Liver (tissue), 9 donors: Measurements from ENCODE around the gene PAX6. TPM values are rescaled to one million over a fixed set of nuclear protein-coding genes. Genes with fewer than 3 reads are reported as not detected.

Experiments used
- DNase-seq: peaks from one replicate; pipeline ENCODE4 v3.0.0-alpha.2; 2017; ENCODE audit warnings: low spot score
- H3K27ac ChIP-seq, 2 donors: one replicate each; pipeline ENCODE4 v1.7.0; 2013; ENCODE audit warnings: inconsistent platforms in 2 of 2, low read length in 2 of 2, control low read depth in 1 of 2, low read depth in 1 of 2, mild to moderate bottlenecking in 1 of 2
- H3K27me3 ChIP-seq, 4 donors: one replicate each; pipeline versions ENCODE4 v1.6.1 to v1.7.0; 2013; ENCODE audit warnings: low read length in 3 of 4, inconsistent platforms in 1 of 4, mild to moderate bottlenecking in 1 of 4, moderate library complexity in 1 of 4; ENCODE audit not compliant: control insufficient read depth in 4 of 4, insufficient read depth in 4 of 4
- H3K36me3 ChIP-seq, 4 donors: one replicate each; pipeline versions ENCODE4 v1.6.1 to v1.7.0; 2013; ENCODE audit warnings: low read length in 3 of 4, mild to moderate bottlenecking in 3 of 4, low read depth in 1 of 4, moderate library complexity in 1 of 4; ENCODE audit not compliant: control insufficient read depth in 4 of 4, insufficient read depth in 3 of 4
- H3K4me1 ChIP-seq, 4 donors: one replicate each; pipeline versions ENCODE4 v1.6.1 to v1.7.0; 2013; ENCODE audit warnings: low read length in 3 of 4, mild to moderate bottlenecking in 3 of 4, moderate library complexity in 1 of 4; ENCODE audit not compliant: control insufficient read depth in 4 of 4, insufficient read depth in 4 of 4
- H3K4me3 ChIP-seq, 3 donors: one replicate each; pipeline versions ENCODE4 v1.6.1 to v1.7.0; 2013; ENCODE audit warnings: low read length in 3 of 3, control low read depth in 1 of 3, low read depth in 1 of 3, mild to moderate bottlenecking in 1 of 3
- H3K9ac ChIP-seq, 2 donors: one replicate each; pipeline ENCODE4 v1.7.0; 2013; ENCODE audit warnings: low read length in 2 of 2, mild to moderate bottlenecking in 2 of 2, moderate library complexity in 2 of 2, control low read depth in 1 of 2, low read depth in 1 of 2
- H3K9me3 ChIP-seq, 4 donors: one replicate each; pipeline versions ENCODE4 v1.6.1 to v1.7.0; 2013; ENCODE audit warnings: low read length in 3 of 4; ENCODE audit not compliant: control insufficient read depth in 4 of 4
- ATF3 ChIP-seq: IDR thresholded peaks from 2 replicates; pipeline ENCODE4 v1.6.1; 2016; ENCODE audit warnings: antibody characterized with exemption
- CTCF ChIP-seq: fragments of 150-350 bp; IDR thresholded peaks from 2 replicates; pipeline ENCODE4 v1.5.1; 2017; ENCODE audit warnings: improper control_type of control experiment, low read depth, low read length; ENCODE audit not compliant: missing input control
- EGR1 ChIP-seq, 2 donors: IDR thresholded peaks; 2 replicates each; pipeline ENCODE4 v1.6.1; 2016 to 2018; ENCODE audit warnings: antibody characterized with exemption in 2 of 2, low read depth in 2 of 2
- FOXA1 ChIP-seq: IDR thresholded peaks from 2 replicates; pipeline ENCODE4 v1.6.1; 2016; ENCODE audit warnings: antibody characterized with exemption
- FOXA2 ChIP-seq: IDR thresholded peaks from 2 replicates; pipeline ENCODE4 v1.6.1; 2016; ENCODE audit warnings: antibody characterized with exemption
- GABPA ChIP-seq, 2 donors: IDR thresholded peaks in 1 of 2; conservative IDR thresholded peaks in 1 of 2; 2 replicates each; pipeline ENCODE4 v1.6.1; 2016; ENCODE audit warnings: antibody characterized with exemption in 2 of 2, mild to moderate bottlenecking in 1 of 2, moderate library complexity in 1 of 2
- HNF4G ChIP-seq: IDR thresholded peaks from 2 replicates; pipeline ENCODE4 v1.6.1; 2016; ENCODE audit warnings: antibody characterized with exemption
- JUND ChIP-seq, 2 donors: IDR thresholded peaks; 2 replicates each; pipeline ENCODE4 v1.6.1; 2016; ENCODE audit warnings: antibody characterized with exemption in 2 of 2
- MAX ChIP-seq: IDR thresholded peaks from 2 replicates; pipeline ENCODE4 v1.6.1; 2016; ENCODE audit warnings: antibody characterized with exemption
- NR2F2 ChIP-seq: IDR thresholded peaks from 2 replicates; pipeline ENCODE4 v1.6.1; 2016; ENCODE audit warnings: antibody characterized with exemption
- RAD21 ChIP-seq, 2 donors: IDR thresholded peaks; 2 replicates each; pipeline ENCODE4 v1.6.1; 2016; ENCODE audit warnings: antibody characterized with exemption in 2 of 2, mild to moderate bottlenecking in 2 of 2
- REST ChIP-seq: IDR thresholded peaks from 2 replicates; pipeline ENCODE4 v1.6.1; 2016; ENCODE audit warnings: antibody characterized with exemption, mild to moderate bottlenecking
- RXRA ChIP-seq, 2 donors: IDR thresholded peaks; 2 replicates each; pipeline ENCODE4 v1.6.1; 2017 to 2018; ENCODE audit warnings: antibody characterized with exemption in 2 of 2, mild to moderate bottlenecking in 1 of 2
- SP1 ChIP-seq: IDR thresholded peaks from 2 replicates; pipeline ENCODE4 v1.6.1; 2018; ENCODE audit warnings: antibody characterized with exemption, mild to moderate bottlenecking
- TAF1 ChIP-seq: conservative IDR thresholded peaks from 2 replicates; pipeline ENCODE4 v1.6.1; 2016; ENCODE audit warnings: antibody characterized with exemption, mild to moderate bottlenecking
- WGBS: extraction: QIAGEN DNeasy Blood & Tissue Kit; methylation state at CpG from one replicate; pipeline ENCODE4 v1.1.7; 2013; 5-methylcytosine and 5-hydroxymethylcytosine counted together
- polyA plus RNA-seq, 2 donors: library from polyadenylated mRNA; stranded (reverse) in 1 of 2; unstranded in 1 of 2; fragments of 200-250 nt in 1 of 2; fragments of >200 nt in 1 of 2; fragmentation: Nextera tagmentation in 1 of 2; extraction: Ambion mirVana in 1 of 2; gene quantifications; one replicate each; pipeline versions ENCODE4 v1.2.1 to v1.2.3, GENCODE V29; 2013 to 2015
- total RNA-seq, 2 donors: library from RNA; depleted of rRNA; stranded (reverse); fragments of >200 nt; gene quantifications; one replicate each; pipeline ENCODE4 v1.2.3, GENCODE V29; 2014
- donor health status: healthy.
- donor health status: healthy.
- donor health status: healthy.
- donor health status: healthy.
- donor health status: healthy.

Gene PAX6
- total and polyA plus RNA-seq, 4 donors, result not detected

GRCh38 chr11:31764766-31765165 is 46.4 kb downstream of the PAX6 start:
- Histone ChIP-seq H3K4me1 (no peaks in the 10 kb centered on the region), H3K4me3 (no peak overlapping the region), H3K27me3 (no peaks in the 10 kb centered on the region), H3K9ac (no peak overlapping the region), H3K9me3 (no peaks in the 10 kb centered on the region), H3K27ac (no peak overlapping the region), H3K36me3 (no peaks in the 10 kb centered on the region)
- DNase-seq, result no peak
- WGBS, result 90% methylated on average over 5 of the region's 5 CpGs
- TF ChIP-seq HNF4G, result no peak
- TF ChIP-seq FOXA2, result no peak
- no peak for TF ChIP-seq SP1
- no peak for TF ChIP-seq JUND (IDR thresholded peaks at IDR 0.05)
- TF ChIP-seq MAX, result no peak
- TF ChIP-seq EGR1 (IDR thresholded peaks at IDR 0.05; ENCODE audit: low read depth in 2 of 2), result no peak

GRCh38 chr11:31764261-31764660 is 46.9 kb downstream of the PAX6 start:
- no peak for TF ChIP-seq RXRA (IDR thresholded peaks at IDR 0.05)
- Histone ChIP-seq H3K9ac (no peak overlapping the region), H3K36me3 (no peaks in the 10 kb centered on the region), H3K27me3 (no peaks in the 10 kb centered on the region), H3K27ac (no peak overlapping the region), H3K4me1 (no peaks in the 10 kb centered on the region), H3K4me3 (no peak overlapping the region), H3K9me3 (no peaks in the 10 kb centered on the region)
- no peak for DNase-seq
- 96% methylated on average over 5 of the region's 5 CpGs for WGBS

- Histone ChIP-seq H3K27ac (no peak overlapping the region), H3K36me3 (no peaks in the 10 kb centered on the region), H3K9me3 (no peaks in the 10 kb centered on the region), H3K4me3 (no peak overlapping the region), H3K27me3 (no peaks in the 10 kb centered on the region), H3K4me1 (no peaks in the 10 kb centered on the region), H3K9ac (no peak overlapping the region)
- TF ChIP-seq REST, result no peak
- no peak for TF ChIP-seq HNF4G
- no peak for TF ChIP-seq FOXA1
- TF ChIP-seq NR2F2, result no peak
- no peak for TF ChIP-seq SP1
- no peak for TF ChIP-seq GABPA (IDR thresholded peaks at IDR 0.05 in 1 of 2, conservative IDR thresholded peaks at IDR 0.05 in 1 of 2)
- TF ChIP-seq TAF1, result no peak
- TF ChIP-seq EGR1 (IDR thresholded peaks at IDR 0.05; ENCODE audit: low read depth in 2 of 2), result no peak
- TF ChIP-seq ATF3, result no peak
- TF ChIP-seq CTCF, result no peak
- no peak for TF ChIP-seq RAD21 (IDR thresholded peaks at IDR 0.05)
- no peak for DNase-seq
Observed at GRCh38 chr11:31763296-31763695, 47.8 kb downstream of the PAX6 start.
